ENCODE measurements around the gene TECR. TPM values are rescaled to one million over a fixed set of nuclear protein-coding genes. Genes with fewer than 3 reads are reported as not detected.

Gene TECR
- total RNA-seq, 1 experiment from 2014 or later, result 164 TPM

GRCh38 chr19:14544047-14544446, 14.7 kb downstream of the TECR start:
- Histone ChIP-seq H3K9ac (ENCODE audit: extremely low read depth, insufficient read length, low read length) (no peak overlapping the region), H4K91ac (ENCODE audit: insufficient read length, low read depth, low read length) (no peak overlapping the region), H2BK120ac (ENCODE audit: low read depth, low read length, poor library complexity, severe bottlenecking) (no peak overlapping the region), H3T11ph (ENCODE audit: low read length) (no peak overlapping the region), H2AK5ac (ENCODE audit: insufficient read length, low read length) (no peak overlapping the region), H2BK20ac (ENCODE audit: low read depth, low read length, poor library complexity, severe bottlenecking) (no peak overlapping the region), H3K27ac (ENCODE audit: insufficient read length, low read depth, low read length) (no peak overlapping the region), H3K56ac (ENCODE audit: insufficient read length, low read depth, low read length) (no peak overlapping the region), H4K20me1 (ENCODE audit: control insufficient read depth, insufficient read depth, insufficient read length) (no peaks in the 10 kb centered on the region), H3K4me1 (ENCODE audit: insufficient read depth, low read length) (no peaks in the 10 kb centered on the region), H3K23ac (ENCODE audit: insufficient read length, low read depth, low read length) (no peak overlapping the region), H3K4ac (ENCODE audit: low read depth, low read length) (no peak overlapping the region), H4K8ac (replicated peaks; ENCODE audit: insufficient read length, low read depth, low read length) (no peak overlapping the region), H4K5ac (ENCODE audit: insufficient read length, low read depth, low read length) (no peak overlapping the region), H3K23me2 (ENCODE audit: insufficient read length, low read depth, low read length, poor library complexity, severe bottlenecking) (no peaks in the 10 kb centered on the region), H3K4me2 (ENCODE audit: insufficient read depth, insufficient read length, low read length) (no peak overlapping the region), H2BK15ac (ENCODE audit: low read depth, low read length) (no peak overlapping the region), H2BK5ac (ENCODE audit: insufficient read length, low read length) (no peak overlapping the region), H3K9me3 (ENCODE audit: control insufficient read depth, low read depth, low read length) (no peaks in the 10 kb centered on the region), H3K79me1 (ENCODE audit: insufficient read depth, low read depth, low read length, poor library complexity, severe bottlenecking) (no peaks in the 10 kb centered on the region), H2AFZ (ENCODE audit: low read length) (no peak overlapping the region), H3K27me3 (ENCODE audit: insufficient read depth, low read length) (no peaks in the 10 kb centered on the region), H3K18ac (ENCODE audit: insufficient read length, low read depth, low read length) (no peak overlapping the region), H2BK12ac (ENCODE audit: insufficient read length, low read depth, low read length) (no peak overlapping the region), H3K14ac (ENCODE audit: insufficient read depth, low read length) (no peak overlapping the region), H3K79me2 (ENCODE audit: insufficient read depth, low read length) (peaks cover 5% of the 10 kb centered on the region; the same call in 1 of the 2 replicates)
- peaks cover 2 to 6% of the 10 kb centered on the region in 2 experiments; a peak in 2 of 4 replicates for H3K4me1 Mint-ChIP-seq
- no CpG with 5 or more reads among the region's 5 CpGs for WGBS (ENCODE audit: extremely low coverage, insufficient read length, low lambda C conversion rate)
- no peak for TF ChIP-seq CTCF (conservative IDR thresholded peaks at IDR 0.05)
- no peaks in the 10 kb centered on the region; a peak in 1 of 5 replicates for H3K9me3 Mint-ChIP-seq
- no peaks in the 10 kb centered on the region for H3K27me3 Mint-ChIP-seq (ENCODE audit: low read depth)
- no peak overlapping the region for H3K4me3 Mint-ChIP-seq
- DNase-seq, result no peak
- peak overlapping the region in 2 of 3 experiments; percentile 40 to 91; a peak in 2 of 7 replicates for H3K27ac Mint-ChIP-seq
- H3K36me3 Mint-ChIP-seq (ENCODE audit: insufficient read depth in 1 of 3, low read depth in 3 of 3), result peaks cover 0 to 17% (median 11%) of the 10 kb centered on the region in 3 experiments; a peak in 3 of 7 replicates

All from H9 (cell line).